Stimulated activated memory B cell treated with anti-CD40 and anti-IgM and Interleukin-4, amounts not matched to agents 10 μg/mL and 1 μg/mL and 100 μg/mL, for 72 hours (primary cell): Measurements from ENCODE around the gene ALKBH7.
"Not testable (repeated sequence)": the region's sequence is repeated elsewhere in the genome, so short reads cannot be mapped to it uniquely, and the experiment has no call there.

Source experiments
- ATAC-seq: fragments of 150-1000 bp; cut with Tn5 transposase; 2 replicates; pipeline ENCODE4 v1.10.0; 2021
- H3K27ac Mint-ChIP-seq: one replicate; pipeline ENCODE4 v1.8.0; 2022; ENCODE audit warnings: mild to moderate bottlenecking, mixed read lengths
- H3K27me3 Mint-ChIP-seq: one replicate; pipeline ENCODE4 v1.8.0; 2022; ENCODE audit warnings: mixed read lengths
- H3K36me3 Mint-ChIP-seq: one replicate; pipeline ENCODE4 v1.8.0; 2022; ENCODE audit warnings: mixed read lengths
- H3K4me1 Mint-ChIP-seq: one replicate; pipeline ENCODE4 v1.8.0; 2022; ENCODE audit warnings: mixed read lengths
- H3K4me3 Mint-ChIP-seq: one replicate; pipeline ENCODE4 v1.8.0; 2022; ENCODE audit warnings: mild to moderate bottlenecking, moderate library complexity, mixed read lengths
- H3K9me3 Mint-ChIP-seq: one replicate; pipeline ENCODE4 v1.8.0; 2022; ENCODE audit warnings: mixed read lengths

The ALKBH7 gene

GRCh38 chr19:6372594-6373095 lies at the start of gene ALKBH7:
Gene ALKBH7 (plus strand): TSS chr19:6372794. CDS start chr19:6372821, 27 bp downstream.
- H3K36me3 Mint-ChIP-seq: peaks cover 17% of the 10 kb centered on the region
- no peaks in the 10 kb centered on the region for H3K9me3 Mint-ChIP-seq
- peak; percentile 91 for ATAC-seq
- H3K27me3 Mint-ChIP-seq: no peaks in the 10 kb centered on the region
- H3K4me3 Mint-ChIP-seq: peak within 1 kb of the TSS; percentile 88
- H3K27ac Mint-ChIP-seq: peak within 1 kb of the TSS; percentile 97
- H3K4me1 Mint-ChIP-seq: peaks cover 23% of the 10 kb centered on the region

GRCh38 chr19:6324757-6325156 lies 47.8 kb upstream of the ALKBH7 start:
- ATAC-seq: no peak
- Mint-ChIP-seq H3K9me3 (peaks cover 7% of the 10 kb centered on the region), H3K27ac (no peak overlapping the region), H3K4me3 (no peak overlapping the region), H3K36me3 (no peaks in the 10 kb centered on the region), H3K4me1 (peaks cover 5% of the 10 kb centered on the region), H3K27me3 (peaks cover 47% of the 10 kb centered on the region)

- Mint-ChIP-seq H3K4me1 (peaks cover 5% of the 10 kb centered on the region), H3K27ac (no peak overlapping the region), H3K27me3 (peaks cover 40% of the 10 kb centered on the region), H3K9me3 (peaks cover 7% of the 10 kb centered on the region), H3K36me3 (no peaks in the 10 kb centered on the region), H3K4me3 (no peak overlapping the region)
- no peak for ATAC-seq
Measured at GRCh38 chr19:6325614-6326013, 47.0 kb upstream of the ALKBH7 start.

- ATAC-seq: no peak
- Mint-ChIP-seq H3K27ac (no peak overlapping the region), H3K4me1 (peaks cover 5% of the 10 kb centered on the region), H3K36me3 (no peaks in the 10 kb centered on the region), H3K27me3 (peaks cover 31% of the 10 kb centered on the region), H3K9me3 (peaks cover 7% of the 10 kb centered on the region), H3K4me3 (no peak overlapping the region)
Measured at GRCh38 chr19:6326815-6327214, 45.8 kb upstream of the ALKBH7 start.

- H3K27me3 Mint-ChIP-seq: no peaks in the 10 kb centered on the region
- no peaks in the 10 kb centered on the region for H3K9me3 Mint-ChIP-seq
- no peak within 1 kb of the TSS for H3K27ac Mint-ChIP-seq
- H3K4me1 Mint-ChIP-seq: no peaks in the 10 kb centered on the region
- no peak for ATAC-seq
- H3K4me3 Mint-ChIP-seq: no peak within 1 kb of the TSS
- H3K36me3 Mint-ChIP-seq: no peaks in the 10 kb centered on the region
Measured at GRCh38 chr19:6333439-6333838, 39.2 kb upstream of the ALKBH7 start, which contains the start of gene ACER1. Gene ACER1 (minus strand): TSS chr19:6333612. CDS start chr19:6333551, 61 bp downstream.

- no peak for ATAC-seq
- Mint-ChIP-seq H3K9me3 (no peaks in the 10 kb centered on the region), H3K4me3 (no peak overlapping the region), H3K27me3 (no peaks in the 10 kb centered on the region), H3K27ac (no peak overlapping the region), H3K36me3 (no peaks in the 10 kb centered on the region), H3K4me1 (no peaks in the 10 kb centered on the region)
Measured at GRCh38 chr19:6334490-6335285, 37.9 kb upstream of the ALKBH7 start.

GRCh38 chr19:6340493-6341201 lies 31.9 kb upstream of the ALKBH7 start:
- peaks cover 8% of the 10 kb centered on the region for H3K27me3 Mint-ChIP-seq
- H3K36me3 Mint-ChIP-seq: peaks cover 5% of the 10 kb centered on the region
- no peak overlapping the region for H3K27ac Mint-ChIP-seq
- no peaks in the 10 kb centered on the region for H3K9me3 Mint-ChIP-seq
- H3K4me1 Mint-ChIP-seq: peaks cover 12% of the 10 kb centered on the region
- no peak overlapping the region for H3K4me3 Mint-ChIP-seq
- peak; percentile 53 for ATAC-seq

GRCh38 chr19:6343462-6343861 lies 29.1 kb upstream of the ALKBH7 start:
- peaks cover 5% of the 10 kb centered on the region for H3K36me3 Mint-ChIP-seq
- no peak overlapping the region for H3K27ac Mint-ChIP-seq
- H3K4me3 Mint-ChIP-seq: no peak overlapping the region
- no peak for ATAC-seq
- H3K4me1 Mint-ChIP-seq: peaks cover 12% of the 10 kb centered on the region
- H3K27me3 Mint-ChIP-seq: peaks cover 8% of the 10 kb centered on the region
- no peaks in the 10 kb centered on the region for H3K9me3 Mint-ChIP-seq

- H3K4me1 Mint-ChIP-seq, H3K27ac Mint-ChIP-seq: not testable (repeated sequence)
Measured at GRCh38 chr19:6349271-6349670, 23.3 kb upstream of the ALKBH7 start.

GRCh38 chr19:6350688-6351087 lies 21.9 kb upstream of the ALKBH7 start:
- H3K9me3 Mint-ChIP-seq: peaks cover 3% of the 10 kb centered on the region
- H3K27ac Mint-ChIP-seq: no peak overlapping the region
- no peak overlapping the region for H3K4me3 Mint-ChIP-seq
- H3K36me3 Mint-ChIP-seq: no peaks in the 10 kb centered on the region
- H3K27me3 Mint-ChIP-seq: no peaks in the 10 kb centered on the region
- ATAC-seq: no peak
- H3K4me1 Mint-ChIP-seq: no peaks in the 10 kb centered on the region

More at GRCh38 chr19:6349271-6349670, 23.3 kb upstream of the ALKBH7 start:
- not testable (repeated sequence) for H3K36me3 Mint-ChIP-seq, H3K4me3 Mint-ChIP-seq, H3K9me3 Mint-ChIP-seq, ATAC-seq, H3K27me3 Mint-ChIP-seq

GRCh38 chr19:6352381-6353165 lies 20.0 kb upstream of the ALKBH7 start:
- Mint-ChIP-seq H3K27me3 (no peaks in the 10 kb centered on the region), H3K27ac (no peak overlapping the region), H3K36me3 (no peaks in the 10 kb centered on the region), H3K4me3 (no peak overlapping the region), H3K9me3 (peaks cover 3% of the 10 kb centered on the region), H3K4me1 (no peaks in the 10 kb centered on the region)
- no peak for ATAC-seq

- Mint-ChIP-seq H3K27ac (no peak overlapping the region), H3K9me3 (peaks cover 3% of the 10 kb centered on the region), H3K27me3 (no peaks in the 10 kb centered on the region), H3K4me3 (no peak overlapping the region), H3K4me1 (no peaks in the 10 kb centered on the region), H3K36me3 (no peaks in the 10 kb centered on the region)
- no peak for ATAC-seq
Measured at GRCh38 chr19:6354098-6354674, 18.4 kb upstream of the ALKBH7 start.

GRCh38 chr19:6355321-6356040 lies 17.1 kb upstream of the ALKBH7 start:
- H3K4me1 Mint-ChIP-seq, H3K4me3 Mint-ChIP-seq, H3K9me3 Mint-ChIP-seq, H3K27me3 Mint-ChIP-seq, H3K36me3 Mint-ChIP-seq, ATAC-seq, H3K27ac Mint-ChIP-seq: not testable (repeated sequence)

- Mint-ChIP-seq H3K27ac (no peak overlapping the region), H3K36me3 (no peaks in the 10 kb centered on the region), H3K9me3 (peaks cover under 1% of the 10 kb centered on the region), H3K4me3 (no peak overlapping the region), H3K4me1 (peaks cover 5% of the 10 kb centered on the region), H3K27me3 (no peaks in the 10 kb centered on the region)
- no peak for ATAC-seq
Measured at GRCh38 chr19:6357174-6357573, 15.4 kb upstream of the ALKBH7 start.
